Measurements from ENCODE around the gene HMCES.

- no peak for TF ChIP-seq CTCF (IDR thresholded peaks at IDR 0.05; ENCODE audit: poor library complexity)
- no peak for TF ChIP-seq EZH2 (IDR thresholded peaks at IDR 0.05; ENCODE audit: borderline replicate concordance)
Observed at GRCh38 chr3:129341331-129342141, 62.9 kb downstream of the HMCES start.

All from hepatocyte (in vitro differentiated cells).